DND-41 (cell line): ENCODE measurements around the gene CDHR3.

Experiments used
- ATAC-seq: fragments of 200-7000 bp; cut with Tn5 transposase; 3 replicates; pipeline ENCODE4 v1.9.1; 2021; ENCODE audit warnings: low read depth; ENCODE audit not compliant: insufficient read depth
- DNase-seq: peaks from one replicate; pipeline ENCODE4 v3.0.0-alpha.2; 2020
- H2AFZ ChIP-seq: 2 replicates; pipeline ENCODE4 v1.6.0; 2012; ENCODE audit warnings: low read depth, low read length
- H3K27ac ChIP-seq: 2 replicates; pipeline ENCODE4 v1.5.1; 2012; ENCODE audit warnings: low read length, inconsistent platforms
- H3K27me3 ChIP-seq: fragments of 200-600 bp; sonication (generic); 2 replicates; pipeline ENCODE4 v1.6.0; 2012; ENCODE audit warnings: low read length, mild to moderate bottlenecking, inconsistent platforms; ENCODE audit not compliant: insufficient read depth, poor library complexity
- H3K36me3 ChIP-seq: 2 replicates; pipeline ENCODE4 v1.5.1; 2012; ENCODE audit warnings: low read length, inconsistent platforms; ENCODE audit not compliant: insufficient read depth
- H3K4me1 ChIP-seq: 2 replicates; pipeline ENCODE4 v1.5.1; 2012; ENCODE audit warnings: mild to moderate bottlenecking, low read length; ENCODE audit not compliant: insufficient read depth
- H3K4me2 ChIP-seq: 2 replicates; pipeline ENCODE4 v1.6.0; 2012; ENCODE audit warnings: mild to moderate bottlenecking, moderate library complexity, low read length, inconsistent platforms; ENCODE audit not compliant: insufficient read depth
- H3K4me3 ChIP-seq, 2 experiments: fragments of 200-600 bp in 1 of 2; shearing (Covaris generic) in 1 of 2; 2 replicates each; pipeline ENCODE4 v1.5.1; 2012 to 2016; ENCODE audit warnings: inconsistent platforms in 2 of 2, low read length in 2 of 2, mild to moderate bottlenecking in 2 of 2, low read depth in 1 of 2, moderate library complexity in 1 of 2
- H3K79me2 ChIP-seq: 2 replicates; pipeline ENCODE4 v1.6.0; 2012; ENCODE audit warnings: low read length, inconsistent platforms; ENCODE audit not compliant: insufficient read depth
- H3K9ac ChIP-seq: 2 replicates; pipeline ENCODE4 v1.6.0; 2012; ENCODE audit warnings: low read depth, mild to moderate bottlenecking, inconsistent platforms, low read length, moderate library complexity
- H3K9me3 ChIP-seq: 2 replicates; pipeline ENCODE4 v1.5.1; 2012; ENCODE audit warnings: low read length, moderate library complexity, mild to moderate bottlenecking, inconsistent platforms; ENCODE audit not compliant: insufficient read depth, severe bottlenecking
- H4K20me1 ChIP-seq: 2 replicates; pipeline ENCODE4 v1.6.0; 2012; ENCODE audit warnings: low read length; ENCODE audit not compliant: insufficient read depth
- CTCF ChIP-seq: IDR thresholded peaks from 2 replicates; pipeline ENCODE4 v1.5.1; 2012; ENCODE audit warnings: borderline replicate concordance, low read length, moderate library complexity, mild to moderate bottlenecking; ENCODE audit not compliant: poor library complexity, severe bottlenecking; ENCODE audit errors: extremely low read depth
- EZH2 ChIP-seq: IDR thresholded peaks from 3 replicates; pipeline ENCODE4 v1.6.1; 2012; ENCODE audit warnings: borderline replicate concordance, low read depth, mild to moderate bottlenecking, moderate library complexity, low read length, inconsistent platforms; ENCODE audit not compliant: severe bottlenecking

CDHR3 gene

GRCh38 chr7:105937411-105937810 lies 25.7 kb upstream of the CDHR3 start:
- Histone ChIP-seq H3K36me3 (no peaks in the 10 kb centered on the region), H3K4me2 (no peak overlapping the region), H3K9me3 (no peaks in the 10 kb centered on the region), H3K9ac (no peak overlapping the region), H3K79me2 (no peaks in the 10 kb centered on the region), H3K27ac (no peak overlapping the region), H3K4me3 (no peak overlapping the region), H4K20me1 (no peaks in the 10 kb centered on the region), H3K4me1 (no peaks in the 10 kb centered on the region), H2AFZ (no peak overlapping the region), H3K27me3 (peaks cover 24% of the 10 kb centered on the region)
- TF ChIP-seq EZH2 = no peak
- TF ChIP-seq CTCF = no peak
- no peak for ATAC-seq
- DNase-seq = no peak

- Histone ChIP-seq H4K20me1 (no peaks in the 10 kb centered on the region), H3K4me2 (no peak overlapping the region), H3K9ac (no peak overlapping the region), H3K4me3 (no peak overlapping the region), H3K79me2 (no peaks in the 10 kb centered on the region), H3K36me3 (no peaks in the 10 kb centered on the region), H3K27ac (no peak overlapping the region), H3K27me3 (peaks cover 23% of the 10 kb centered on the region), H3K9me3 (no peaks in the 10 kb centered on the region), H3K4me1 (no peaks in the 10 kb centered on the region), H2AFZ (no peak overlapping the region)
- TF ChIP-seq CTCF (no peak), EZH2 (no peak)
- ATAC-seq (no peak), DNase-seq (no peak)
Measured at GRCh38 chr7:105940109-105940508, 23.0 kb upstream of the CDHR3 start.

GRCh38 chr7:105941596-105941995 lies 21.5 kb upstream of the CDHR3 start:
- H3K4me2 ChIP-seq = no peak overlapping the region
- H3K27me3 ChIP-seq = peaks cover 25% of the 10 kb centered on the region
- no peaks in the 10 kb centered on the region for H4K20me1 ChIP-seq
- H3K9me3 ChIP-seq = no peaks in the 10 kb centered on the region
- ATAC-seq (no peak), DNase-seq (no peak)
- H3K4me1 ChIP-seq = no peaks in the 10 kb centered on the region
- H3K27ac ChIP-seq = no peak overlapping the region
- no peak overlapping the region for H3K4me3 ChIP-seq
- no peak overlapping the region for H2AFZ ChIP-seq
- H3K9ac ChIP-seq = no peak overlapping the region
- TF ChIP-seq EZH2 (no peak), CTCF (no peak)
- no peaks in the 10 kb centered on the region for H3K79me2 ChIP-seq
- H3K36me3 ChIP-seq = no peaks in the 10 kb centered on the region

- no peak for ATAC-seq
Measured at GRCh38 chr7:105943486-105943885, 19.6 kb upstream of the CDHR3 start.

More at GRCh38 chr7:105943486-105943885, 19.6 kb upstream of the CDHR3 start:
- Histone ChIP-seq H3K79me2 (no peaks in the 10 kb centered on the region), H3K9me3 (no peaks in the 10 kb centered on the region), H3K4me3 (no peak overlapping the region), H3K9ac (no peak overlapping the region), H3K36me3 (no peaks in the 10 kb centered on the region), H2AFZ (no peak overlapping the region), H3K4me1 (no peaks in the 10 kb centered on the region), H3K27me3 (peaks cover 21% of the 10 kb centered on the region), H3K27ac (no peak overlapping the region), H3K4me2 (no peak overlapping the region), H4K20me1 (no peaks in the 10 kb centered on the region)
- no peak for TF ChIP-seq CTCF
- TF ChIP-seq EZH2 = no peak
- no peak for DNase-seq
